ENCODE measurements around the gene XYLB.
"Not testable (repeated sequence)": the region's sequence is repeated elsewhere in the genome, so short reads cannot be mapped to it uniquely, and the experiment has no call there.

- not testable (repeated sequence) for TF ChIP-seq CTCF (IDR thresholded peaks at IDR 0.05; ENCODE audit: low read depth, low read length, poor library complexity, severe bottlenecking); EZH2phosphoT487 (IDR thresholded peaks at IDR 0.05; ENCODE audit: borderline replicate concordance, low read length)
Observed at GRCh38 chr3:38420758-38421157, 74.2 kb downstream of the XYLB start.

Data from DOHH2 (cell line).